SK-N-SH (cell line): ENCODE data around the gene CKAP2. TPM values are rescaled to one million over a fixed set of nuclear protein-coding genes. Genes with fewer than 3 reads are reported as not detected.

Experiments used
- CTCF ChIA-PET: fragments of 300-600, 350-600 bp; formaldehyde crosslinking; extraction: SDS; loops from one replicate; lab custom pipeline; 2021; lab: Yijun Ruan, JAX
- POLR2A ChIA-PET: fragments of 350-600 bp; sonication (Branson Sonifier 250); formaldehyde crosslinking; extraction: SDS; loops from one replicate; lab custom pipeline; 2020; ENCODE audit warnings: antibody characterized with exemption, inconsistent platforms; lab: Yijun Ruan, JAX
- DNase-seq: peaks from one replicate; pipeline ENCODE4 v3.0.0; 2012
- H2AFZ ChIP-seq: fragments of 200-600 bp; sonication (generic); 2 replicates; pipeline ENCODE4 v1.8.1; 2016; ENCODE audit warnings: antibody characterized with exemption, mild to moderate bottlenecking, low read depth
- H3F3A ChIP-seq: fragments of 200-600 bp; sonication (generic); replicated peaks from 2 replicates; pipeline ENCODE3; 2016; ENCODE audit warnings: antibody characterized with exemption, mild to moderate bottlenecking; ENCODE audit not compliant: insufficient read depth
- H3K27ac ChIP-seq, 2 experiments: fragments of 200-500 bp in 1 of 2; fragments of 200-600 bp in 1 of 2; sonication (Bioruptor generic) in 1 of 2; sonication (generic), shearing (Covaris generic) in 1 of 2; 2 replicates each; pipeline versions ENCODE4 v1.5.1 to v1.6.1; 2014 to 2016; ENCODE audit warnings: low read depth in 2 of 2, inconsistent platforms in 1 of 2, low read length in 1 of 2, mild to moderate bottlenecking in 1 of 2, mixed read lengths in 1 of 2
- H3K27me3 ChIP-seq: fragments of 200-600 bp; sonication (generic), shearing (Covaris generic); 2 replicates; pipeline ENCODE4 v1.6.1; 2016; ENCODE audit warnings: mixed run types; ENCODE audit not compliant: insufficient read depth
- H3K36me3 ChIP-seq, 2 experiments: fragments of 200-500 bp in 1 of 2; fragments of 200-600 bp in 1 of 2; sonication (Bioruptor generic) in 1 of 2; sonication (generic) in 1 of 2; replicated peaks in 1 of 2; 2 replicates each; pipeline versions ENCODE3 to v1.5.1; 2014 to 2016; ENCODE audit warnings: low read length in 1 of 2, mild to moderate bottlenecking in 1 of 2; ENCODE audit not compliant: insufficient read depth in 2 of 2, control insufficient read depth in 1 of 2
- H3K4me1 ChIP-seq, 2 experiments: fragments of 200-500 bp in 1 of 2; fragments of 200-600 bp in 1 of 2; sonication (Bioruptor generic) in 1 of 2; sonication (generic), shearing (Covaris generic) in 1 of 2; 2 replicates each; pipeline versions ENCODE4 v1.5.1 to v1.6.1; 2014 to 2016; ENCODE audit warnings: low read depth in 1 of 2, low read length in 1 of 2, mixed run types in 1 of 2; ENCODE audit not compliant: insufficient read depth in 2 of 2, control insufficient read depth in 1 of 2
- H3K4me2 ChIP-seq: fragments of 200-600 bp; sonication (generic), shearing (Covaris generic); 2 replicates; pipeline ENCODE4 v1.6.1; 2017; ENCODE audit warnings: mixed run types
- H3K4me3 ChIP-seq, 2 experiments: fragments of 200-500 bp in 1 of 2; fragments of 200-600 bp in 1 of 2; sonication (Bioruptor generic) in 1 of 2; sonication (generic), shearing (Covaris generic) in 1 of 2; 2 replicates each; pipeline versions ENCODE4 v1.5.1 to v1.8.1; 2014 to 2016; ENCODE audit warnings: low read depth in 2 of 2, inconsistent platforms in 1 of 2, low read length in 1 of 2, mild to moderate bottlenecking in 1 of 2, mixed read lengths in 1 of 2, moderate library complexity in 1 of 2
- H3K79me2 ChIP-seq: fragments of 200-600 bp; sonication (generic); 2 replicates; pipeline ENCODE4 v1.8.1; 2017; ENCODE audit warnings: mild to moderate bottlenecking; ENCODE audit not compliant: insufficient read depth
- H3K9ac ChIP-seq: fragments of 200-600 bp; sonication (generic); 2 replicates; pipeline ENCODE4 v1.6.1; 2017; ENCODE audit warnings: mixed run types
- H3K9me2 ChIP-seq: fragments of 200-600 bp; sonication (generic); 2 replicates; pipeline ENCODE4 v1.6.1; 2017; ENCODE audit warnings: mixed run types
- H3K9me3 ChIP-seq: fragments of 200-600 bp; sonication (generic); 2 replicates; pipeline ENCODE4 v1.6.1; 2017; ENCODE audit warnings: mixed run types, mild to moderate bottlenecking, moderate library complexity
- H4K20me1 ChIP-seq: fragments of 200-600 bp; sonication (generic); 2 replicates; pipeline ENCODE4 v1.6.1; 2017; ENCODE audit warnings: mild to moderate bottlenecking, mixed run types; ENCODE audit not compliant: insufficient read depth
- EP300 ChIP-seq, 2 experiments: IDR thresholded peaks; 2 replicates each; pipeline versions ENCODE4 v1.4.0 to v1.6.1; 2012; ENCODE audit warnings: borderline replicate concordance in 1 of 2, low read depth in 1 of 2, low read length in 1 of 2
- FOSL2 ChIP-seq: IDR thresholded peaks from 2 replicates; pipeline ENCODE4 v1.4.0; 2012; ENCODE audit warnings: low read depth, mild to moderate bottlenecking, moderate library complexity, borderline replicate concordance
- FOXJ3 ChIP-seq: sonication (generic); formaldehyde crosslinking; IDR thresholded peaks from 2 replicates; pipeline ENCODE4 v1.5.1; 2020; ENCODE audit warnings: mild to moderate bottlenecking, missing genetic modification reagents
- GATA2 ChIP-seq: sonication (generic); formaldehyde crosslinking; IDR thresholded peaks from 2 replicates; pipeline ENCODE4 v1.5.0; 2020; ENCODE audit warnings: mild to moderate bottlenecking, missing genetic modification reagents
- MXI1 ChIP-seq: IDR thresholded peaks from 2 replicates; pipeline ENCODE4 v1.6.1; 2012; ENCODE audit warnings: mild to moderate bottlenecking, low read depth, low read length, improper control_type of control experiment
- NFIC ChIP-seq: IDR thresholded peaks from 2 replicates; pipeline ENCODE4 v1.4.0; 2012; ENCODE audit warnings: borderline replicate concordance
- RCOR1 ChIP-seq: fragments of 150-350 bp; IDR thresholded peaks from 2 replicates; pipeline ENCODE4 v1.6.1; 2017; ENCODE audit warnings: antibody characterized with exemption, low read length
- TCF12 ChIP-seq: IDR thresholded peaks from 2 replicates; pipeline ENCODE4 v1.4.0; 2012
- TEAD4 ChIP-seq: IDR thresholded peaks from 2 replicates; pipeline ENCODE4 v1.4.0; 2012; ENCODE audit warnings: mild to moderate bottlenecking, borderline replicate concordance; ENCODE audit not compliant: insufficient read depth
- WGBS: methylation state at CpG from one replicate; pipeline ENCODE4 v1.1.6; 2017; ENCODE audit warnings: low lambda C conversion rate; 5-methylcytosine and 5-hydroxymethylcytosine counted together
- polyA plus RNA-seq, 3 experiments: library from polyadenylated mRNA; depleted of rRNA; stranded (reverse); fragments of >200 nt; gene quantifications; 2 replicates each; pipeline ENCODE4 v1.2.3, GENCODE V29; 2012
- TF ChIP-seq, protein P1 (sequence below): fragments of 150-350 bp; IDR thresholded peaks from 2 replicates; pipeline ENCODE4 v1.6.1; 2017; ENCODE audit warnings: antibody characterized with exemption, low read length, low read depth, borderline replicate concordance
- TF ChIP-seq, protein P2 (sequence below): IDR thresholded peaks from 2 replicates; pipeline ENCODE4 v1.4.0; 2012; ENCODE audit warnings: low read depth, borderline replicate concordance
- TF ChIP-seq, protein P3 (sequence below): fragments of 200-600 bp; sonication (generic); IDR thresholded peaks from 2 replicates; pipeline ENCODE4 v1.6.1; 2017; ENCODE audit warnings: antibody characterized with exemption, mild to moderate bottlenecking, moderate library complexity
- TF ChIP-seq, protein P4 (sequence below): fragments of 150-350 bp; IDR thresholded peaks from 2 replicates; pipeline ENCODE4 v1.6.1; 2016; ENCODE audit warnings: mild to moderate bottlenecking, low read depth, low read length
- TF ChIP-seq, protein P5 (sequence below): IDR thresholded peaks from 2 replicates; pipeline ENCODE4 v1.6.1; 2012; ENCODE audit warnings: mild to moderate bottlenecking, low read depth, low read length, moderate library complexity

CKAP2 gene
- polyA plus RNA-seq, 1 of the 3 experiments (the other 2 are of a cell fraction), result 7.1 TPM

DNA sequence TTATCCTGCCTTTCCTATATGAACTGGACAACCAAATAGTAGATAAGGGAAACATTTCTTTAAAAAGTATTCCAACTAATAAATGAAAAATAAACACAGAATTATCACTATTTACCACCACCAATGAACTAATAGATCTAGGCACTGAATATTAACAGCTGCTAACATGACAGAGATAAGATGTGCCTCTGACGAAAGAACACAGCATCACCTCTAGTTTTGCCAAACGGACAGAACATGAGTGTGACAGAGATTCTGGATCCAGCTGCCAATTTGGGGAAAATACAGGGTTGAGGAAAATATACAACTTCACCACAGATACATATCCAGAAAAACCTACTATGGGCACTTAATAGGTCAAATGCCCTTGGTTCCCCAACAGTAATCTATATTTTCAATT lies 22.8 kb upstream of the CKAP2 start:
- H3K27me3 ChIP-seq, result no peaks in the 10 kb centered on the region
- peaks cover 3 to 4% of the 10 kb centered on the region in 2 experiments; a peak in 2 of 4 replicates for H3K4me1 ChIP-seq
- H3K4me3 ChIP-seq, result no peak overlapping the region
- H3K79me2 ChIP-seq, result peaks cover 18% of the 10 kb centered on the region; the same call in 1 of the 2 replicates
- no peaks in the 10 kb centered on the region for H3K9me2 ChIP-seq
- no peaks in the 10 kb centered on the region for H3K9me3 ChIP-seq
- H3K9ac ChIP-seq, result no peak overlapping the region
- no peak for TF ChIP-seq RCOR1
- no peak for TF ChIP-seq TEAD4
- no peak for TF ChIP-seq FOSL2
- TF ChIP-seq FOXJ3 (CRISPR knock-in tag), result no peak
- TF ChIP-seq, protein P1, sequence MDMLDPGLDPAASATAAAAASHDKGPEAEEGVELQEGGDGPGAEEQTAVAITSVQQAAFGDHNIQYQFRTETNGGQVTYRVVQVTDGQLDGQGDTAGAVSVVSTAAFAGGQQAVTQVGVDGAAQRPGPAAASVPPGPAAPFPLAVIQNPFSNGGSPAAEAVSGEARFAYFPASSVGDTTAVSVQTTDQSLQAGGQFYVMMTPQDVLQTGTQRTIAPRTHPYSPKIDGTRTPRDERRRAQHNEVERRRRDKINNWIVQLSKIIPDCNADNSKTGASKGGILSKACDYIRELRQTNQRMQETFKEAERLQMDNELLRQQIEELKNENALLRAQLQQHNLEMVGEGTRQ, result no peak
- TF ChIP-seq, protein P2, sequence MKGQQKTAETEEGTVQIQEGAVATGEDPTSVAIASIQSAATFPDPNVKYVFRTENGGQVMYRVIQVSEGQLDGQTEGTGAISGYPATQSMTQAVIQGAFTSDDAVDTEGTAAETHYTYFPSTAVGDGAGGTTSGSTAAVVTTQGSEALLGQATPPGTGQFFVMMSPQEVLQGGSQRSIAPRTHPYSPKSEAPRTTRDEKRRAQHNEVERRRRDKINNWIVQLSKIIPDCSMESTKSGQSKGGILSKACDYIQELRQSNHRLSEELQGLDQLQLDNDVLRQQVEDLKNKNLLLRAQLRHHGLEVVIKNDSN, result no peak
- TF ChIP-seq GATA2 (CRISPR knock-in tag), result no peak
- TF ChIP-seq, protein P3, sequence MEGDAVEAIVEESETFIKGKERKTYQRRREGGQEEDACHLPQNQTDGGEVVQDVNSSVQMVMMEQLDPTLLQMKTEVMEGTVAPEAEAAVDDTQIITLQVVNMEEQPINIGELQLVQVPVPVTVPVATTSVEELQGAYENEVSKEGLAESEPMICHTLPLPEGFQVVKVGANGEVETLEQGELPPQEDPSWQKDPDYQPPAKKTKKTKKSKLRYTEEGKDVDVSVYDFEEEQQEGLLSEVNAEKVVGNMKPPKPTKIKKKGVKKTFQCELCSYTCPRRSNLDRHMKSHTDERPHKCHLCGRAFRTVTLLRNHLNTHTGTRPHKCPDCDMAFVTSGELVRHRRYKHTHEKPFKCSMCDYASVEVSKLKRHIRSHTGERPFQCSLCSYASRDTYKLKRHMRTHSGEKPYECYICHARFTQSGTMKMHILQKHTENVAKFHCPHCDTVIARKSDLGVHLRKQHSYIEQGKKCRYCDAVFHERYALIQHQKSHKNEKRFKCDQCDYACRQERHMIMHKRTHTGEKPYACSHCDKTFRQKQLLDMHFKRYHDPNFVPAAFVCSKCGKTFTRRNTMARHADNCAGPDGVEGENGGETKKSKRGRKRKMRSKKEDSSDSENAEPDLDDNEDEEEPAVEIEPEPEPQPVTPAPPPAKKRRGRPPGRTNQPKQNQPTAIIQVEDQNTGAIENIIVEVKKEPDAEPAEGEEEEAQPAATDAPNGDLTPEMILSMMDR, result no peak
- TF ChIP-seq, protein P4, sequence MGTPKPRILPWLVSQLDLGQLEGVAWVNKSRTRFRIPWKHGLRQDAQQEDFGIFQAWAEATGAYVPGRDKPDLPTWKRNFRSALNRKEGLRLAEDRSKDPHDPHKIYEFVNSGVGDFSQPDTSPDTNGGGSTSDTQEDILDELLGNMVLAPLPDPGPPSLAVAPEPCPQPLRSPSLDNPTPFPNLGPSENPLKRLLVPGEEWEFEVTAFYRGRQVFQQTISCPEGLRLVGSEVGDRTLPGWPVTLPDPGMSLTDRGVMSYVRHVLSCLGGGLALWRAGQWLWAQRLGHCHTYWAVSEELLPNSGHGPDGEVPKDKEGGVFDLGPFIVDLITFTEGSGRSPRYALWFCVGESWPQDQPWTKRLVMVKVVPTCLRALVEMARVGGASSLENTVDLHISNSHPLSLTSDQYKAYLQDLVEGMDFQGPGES, result no peak
- TF ChIP-seq MXI1, result no peak
- TF ChIP-seq TCF12, result no peak
- TF ChIP-seq, protein P5, sequence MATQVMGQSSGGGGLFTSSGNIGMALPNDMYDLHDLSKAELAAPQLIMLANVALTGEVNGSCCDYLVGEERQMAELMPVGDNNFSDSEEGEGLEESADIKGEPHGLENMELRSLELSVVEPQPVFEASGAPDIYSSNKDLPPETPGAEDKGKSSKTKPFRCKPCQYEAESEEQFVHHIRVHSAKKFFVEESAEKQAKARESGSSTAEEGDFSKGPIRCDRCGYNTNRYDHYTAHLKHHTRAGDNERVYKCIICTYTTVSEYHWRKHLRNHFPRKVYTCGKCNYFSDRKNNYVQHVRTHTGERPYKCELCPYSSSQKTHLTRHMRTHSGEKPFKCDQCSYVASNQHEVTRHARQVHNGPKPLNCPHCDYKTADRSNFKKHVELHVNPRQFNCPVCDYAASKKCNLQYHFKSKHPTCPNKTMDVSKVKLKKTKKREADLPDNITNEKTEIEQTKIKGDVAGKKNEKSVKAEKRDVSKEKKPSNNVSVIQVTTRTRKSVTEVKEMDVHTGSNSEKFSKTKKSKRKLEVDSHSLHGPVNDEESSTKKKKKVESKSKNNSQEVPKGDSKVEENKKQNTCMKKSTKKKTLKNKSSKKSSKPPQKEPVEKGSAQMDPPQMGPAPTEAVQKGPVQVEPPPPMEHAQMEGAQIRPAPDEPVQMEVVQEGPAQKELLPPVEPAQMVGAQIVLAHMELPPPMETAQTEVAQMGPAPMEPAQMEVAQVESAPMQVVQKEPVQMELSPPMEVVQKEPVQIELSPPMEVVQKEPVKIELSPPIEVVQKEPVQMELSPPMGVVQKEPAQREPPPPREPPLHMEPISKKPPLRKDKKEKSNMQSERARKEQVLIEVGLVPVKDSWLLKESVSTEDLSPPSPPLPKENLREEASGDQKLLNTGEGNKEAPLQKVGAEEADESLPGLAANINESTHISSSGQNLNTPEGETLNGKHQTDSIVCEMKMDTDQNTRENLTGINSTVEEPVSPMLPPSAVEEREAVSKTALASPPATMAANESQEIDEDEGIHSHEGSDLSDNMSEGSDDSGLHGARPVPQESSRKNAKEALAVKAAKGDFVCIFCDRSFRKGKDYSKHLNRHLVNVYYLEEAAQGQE, result no peak
- TF ChIP-seq EP300 (IDR thresholded peaks at IDR 0.05; ENCODE audit: borderline replicate concordance in 1 of 2, low read depth in 1 of 2, low read length in 1 of 2), result no peak
- TF ChIP-seq NFIC, result no peak
- H3K27ac ChIP-seq, result no peak overlapping the region
- no peak for DNase-seq
- 94% methylated on average over 2 of the region's 2 CpGs for WGBS
- POLR2A ChIA-PET, result no interaction called here
- no peaks in the 10 kb centered on the region for H4K20me1 ChIP-seq
- CTCF ChIA-PET, result interaction anchor here (2.6 kb wide), 1 partner anchor 18 kb away, joined by 17 read pairs; the partner anchor contains the start of gene VPS36
- no peak overlapping the region for H2AFZ ChIP-seq
- H3K4me2 ChIP-seq, result no peak overlapping the region
- H3F3A ChIP-seq, result peaks cover 27% of the 10 kb centered on the region
- peaks cover 69 to 79% of the 10 kb centered on the region in 2 experiments for H3K36me3 ChIP-seq
